ENCODE data around the gene TOB2.

GRCh38 chr22:41478891-41479521 lies 32.4 kb upstream of the TOB2 start:
- no peak for TF ChIP-seq CTCF (IDR thresholded peaks at IDR 0.05)
- TF ChIP-seq POLR2A (IDR thresholded peaks at IDR 0.05), result no peak
